ENCODE data around the gene SALL1. TPM values are rescaled to one million over a fixed set of nuclear protein-coding genes. Genes with fewer than 3 reads are reported as not detected.

SALL1 gene
- total and polyA plus RNA-seq, 9 of the 15 experiments (the other 6 are each of a cell fraction or from before 2014, with no cell fraction given), result not detected

- H3K4me2 ChIP-seq (ENCODE audit: insufficient read depth, low read length), result no peak overlapping the region
- H3K4me1 ChIP-seq (replicated peaks in 1 of 2; ENCODE audit: control insufficient read depth in 2 of 2, insufficient read depth in 2 of 2, low read length in 2 of 2), result no peaks in the 10 kb centered on the region
- DNase-seq (ENCODE audit: extremely low read depth in 1 of 4, low spot score in 3 of 4), result no peak
- no TSS peak for BruUV-seq (replicated peaks)
- H3K27me3 ChIP-seq (ENCODE audit: control insufficient read depth in 2 of 2, insufficient read depth in 2 of 2, low read length in 2 of 2), result no peaks in the 10 kb centered on the region
- ChIA-PET POLR2A (no interaction called here), CTCF (ENCODE audit: low intra/inter-chr PET ratio) (no interaction called here)
- 0% methylated on average over 2 of the region's 2 CpGs for WGBS (ENCODE audit: insufficient coverage, low coverage, missing lambda C conversion rate)
- H4K20me1 ChIP-seq (replicated peaks; ENCODE audit: control insufficient read depth, insufficient read depth, low read length), result no peaks in the 10 kb centered on the region; the same call in 1 of the 2 replicates
- H3K27ac ChIP-seq (ENCODE audit: extremely low read depth, low read depth, low read length), result no peak overlapping the region
- H2AFZ ChIP-seq (ENCODE audit: low read depth, low read length), result no peak overlapping the region
- TF ChIP-seq HNRNPK (IDR thresholded peaks at IDR 0.05; ENCODE audit: low read depth, low read length, poor library complexity, severe bottlenecking) (no peak), KLF16 (IDR thresholded peaks at IDR 0.05) (no peak), SLC30A9 (CRISPR knock-in tag; IDR thresholded peaks at IDR 0.05) (no peak), ZNF707 (CRISPR knock-in tag; conservative IDR thresholded peaks at IDR 0.05) (no peak), TOE1 (IDR thresholded peaks at IDR 0.05; ENCODE audit: borderline replicate concordance) (no peak), TOE1 (CRISPR knock-in tag; IDR thresholded peaks at IDR 0.05; ENCODE audit: borderline replicate concordance, low read depth) (no peak), PKNOX1 (IDR thresholded peaks at IDR 0.05) (no peak), ZBTB5 (IDR thresholded peaks at IDR 0.05) (no peak), TEAD4 (IDR thresholded peaks at IDR 0.05; ENCODE audit: low read length) (no peak), TEAD4 (CRISPR knock-in tag; IDR thresholded peaks at IDR 0.05; ENCODE audit: borderline replicate concordance) (no peak), ELF2 (CRISPR knock-in tag; IDR thresholded peaks at IDR 0.05) (no peak), KDM2B (CRISPR knock-in tag; IDR thresholded peaks at IDR 0.05) (no peak), BDP1 (IDR thresholded peaks at IDR 0.05; ENCODE audit: insufficient read depth, insufficient read length) (no peak), ZNF263 (CRISPR knock-in tag; IDR thresholded peaks at IDR 0.05; ENCODE audit: borderline replicate concordance) (no peak), E2F6 (IDR thresholded peaks at IDR 0.05; ENCODE audit: borderline replicate concordance in 1 of 2, extremely low read depth in 1 of 2, insufficient read depth in 1 of 2, insufficient read length in 1 of 2, low read depth in 1 of 2, low read length in 1 of 2, poor library complexity in 1 of 2, severe bottlenecking in 1 of 2) (no peak)
- H3K36me3 ChIP-seq (ENCODE audit: control insufficient read depth, insufficient read depth, low read length), result no peaks in the 10 kb centered on the region
- no peaks in the 10 kb centered on the region for H3K9me3 ChIP-seq (replicated peaks; ENCODE audit: control insufficient read depth, insufficient read depth, low read depth, low read length)
- H3K4me3 ChIP-seq, result no peak overlapping the region
- no peak overlapping the region for H3K9ac ChIP-seq (ENCODE audit: insufficient read depth in 1 of 2, low read depth in 2 of 2, low read length in 2 of 2)
- ATAC-seq, result no peak
- H3K79me2 ChIP-seq (ENCODE audit: control insufficient read depth, insufficient read depth, low read length), result no peaks in the 10 kb centered on the region
- H3K9me1 ChIP-seq (ENCODE audit: control insufficient read depth, insufficient read depth, low read length), result no peaks in the 10 kb centered on the region
- intact Hi-C loops (cut with micrococcal nuclease), result no loop called here
- FAIRE-seq, result no peak
- in situ Hi-C loops (cut with MboI), result no loop called here
These were observed 44.5 kb downstream of the SALL1 start for GRCh38 chr16:51106535-51106934.

Data from K562 (cell line).